Transverse colon (tissue), 4 donors: ENCODE measurements around the gene CHPF. TPM values are rescaled to one million over a fixed set of nuclear protein-coding genes. Genes with fewer than 3 reads are reported as not detected.

ENCODE experiments used
- DNase-seq: peaks from one replicate; pipeline ENCODE4 v3.0.0-alpha.2; 2019
- H3K27ac ChIP-seq, 4 donors: fragments of 200-600 bp; sonication (generic); 2 replicates each; pipeline ENCODE4 v1.5.1; 2016 to 2018; ENCODE audit warnings: inconsistent platforms in 4 of 4
- H3K27me3 ChIP-seq: fragments of 200-600 bp; sonication (generic); 2 replicates; pipeline ENCODE4 v1.5.1; 2017; ENCODE audit warnings: inconsistent platforms
- H3K36me3 ChIP-seq, 4 donors: fragments of 200-600 bp; sonication (generic); 2 replicates each; pipeline ENCODE4 v1.5.1; 2017 to 2019; ENCODE audit warnings: inconsistent platforms in 4 of 4
- H3K4me1 ChIP-seq, 4 donors: fragments of 200-600 bp; sonication (generic); 2 replicates each; pipeline ENCODE4 v1.5.1; 2017 to 2020; ENCODE audit warnings: inconsistent platforms in 4 of 4
- H3K4me3 ChIP-seq, 4 donors: fragments of 200-600 bp; sonication (generic); 1 replicate in 1 of 4; 2 replicates in 3 of 4; pipeline versions ENCODE4 v1.5.1 to v1.6.1; 2017 to 2019; ENCODE audit warnings: inconsistent platforms in 4 of 4
- H3K9me3 ChIP-seq, 2 donors: fragments of 200-600 bp; sonication (generic); 2 replicates each; pipeline ENCODE4 v1.5.1; 2017 to 2019; ENCODE audit warnings: inconsistent platforms in 2 of 2
- EP300 ChIP-seq: sonication (generic); formaldehyde crosslinking; IDR thresholded peaks from one replicate; pipeline ENCODE4 v1.6.1; 2017; ENCODE audit warnings: antibody characterized with exemption, low read depth
- POLR2A ChIP-seq: fragments of 450-650 bp; IDR thresholded peaks from one replicate; pipeline ENCODE4 v1.6.1; 2016; ENCODE audit warnings: antibody characterized with exemption, mild to moderate bottlenecking, moderate library complexity
- POLR2AphosphoS5 ChIP-seq, 3 donors: sonication (generic); formaldehyde crosslinking; IDR thresholded peaks; one replicate each; pipeline ENCODE4 v1.6.1; 2016; ENCODE audit warnings: antibody characterized with exemption in 3 of 3
- WGBS, 2 donors: methylation state at CpG; one replicate each; pipeline ENCODE4 v1.1.5; 2018; ENCODE audit warnings: low coverage in 1 of 2; 5-methylcytosine and 5-hydroxymethylcytosine counted together
- in situ Hi-C, 4 donors: fragments of 200-750 bp; cut with MboI; loops; one replicate each; pipeline versions ENCODE4 v1.15.0 to v1.15.1; 2017; ENCODE audit warnings: low sequenced_read_pairs in 3 of 4, low pct_ligation_motif_present in 1 of 4, low pct_unique_long_range_greater_than_20kb in 1 of 4
- intact Hi-C: fragments of 100-400 bp; cut with DNase I; formaldehyde crosslinking; loops from one replicate; pipeline ENCODE4 v1.15.1; 2023; ENCODE audit warnings: low total_unique reads
- total RNA-seq, 4 donors: library from RNA; depleted of rRNA; stranded (reverse); fragments of >200 nt; gene quantifications; one replicate each; pipeline ENCODE4 v1.1.0, GENCODE V29; 2016
- TF ChIP-seq, protein P1 (sequence below), 5 experiments: fragments of 200-600 bp in 3 of 5; fragments of 450-650 bp in 2 of 5; sonication (generic) in 3 of 5; IDR thresholded peaks; 1 replicate in 2 of 5; 2 replicates in 3 of 5; pipeline ENCODE4 v1.5.1; 2016 to 2017; ENCODE audit warnings: antibody characterized with exemption in 5 of 5, inconsistent platforms in 3 of 5, mild to moderate bottlenecking in 2 of 5, moderate library complexity in 1 of 5

CHPF gene
- total RNA-seq, 4 donors from 2014 or later = 21.1 to 58.2 (median 52.1) TPM

DNA sequence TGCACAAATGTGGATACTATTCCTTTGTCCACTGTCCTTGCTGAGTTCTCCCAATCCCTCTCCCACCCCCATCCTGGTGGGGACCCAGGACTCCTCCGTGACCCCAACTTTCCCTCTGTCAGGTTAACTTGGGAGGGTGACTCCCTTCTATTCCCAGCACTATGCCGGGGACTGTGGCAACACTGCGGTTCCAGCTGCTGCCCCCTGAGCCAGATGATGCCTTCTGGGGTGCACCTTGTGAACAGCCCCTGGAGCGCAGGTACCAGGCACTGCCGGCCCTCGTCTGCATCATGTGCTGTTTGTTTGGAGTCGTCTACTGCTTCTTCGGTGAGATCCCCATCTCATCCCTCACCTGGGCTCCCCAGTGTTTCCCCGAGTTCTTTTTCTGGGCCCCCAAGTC lies 958 bp upstream of the CHPF start:
- Histone ChIP-seq H3K36me3 (peaks cover 0 to 3% (median 0%) of the 10 kb centered on the region in 4 donors), H3K27me3 (no peaks in the 10 kb centered on the region), H3K4me1 (peaks cover 11 to 30% (median 22%) of the 10 kb centered on the region in 4 donors), H3K4me3 (peak overlapping the region in 1 of 4 donors; percentile 75), H3K9me3 (no peaks in the 10 kb centered on the region), H3K27ac (peak overlapping the region in 3 of 4 donors; percentile 92 to 94 (median 94))
- DNase-seq = no peak
- TF ChIP-seq EP300 (no peak), POLR2AphosphoS5 (IDR thresholded peaks at IDR 0.05) (no peak), POLR2A (no peak)
- TF ChIP-seq, protein P1, sequence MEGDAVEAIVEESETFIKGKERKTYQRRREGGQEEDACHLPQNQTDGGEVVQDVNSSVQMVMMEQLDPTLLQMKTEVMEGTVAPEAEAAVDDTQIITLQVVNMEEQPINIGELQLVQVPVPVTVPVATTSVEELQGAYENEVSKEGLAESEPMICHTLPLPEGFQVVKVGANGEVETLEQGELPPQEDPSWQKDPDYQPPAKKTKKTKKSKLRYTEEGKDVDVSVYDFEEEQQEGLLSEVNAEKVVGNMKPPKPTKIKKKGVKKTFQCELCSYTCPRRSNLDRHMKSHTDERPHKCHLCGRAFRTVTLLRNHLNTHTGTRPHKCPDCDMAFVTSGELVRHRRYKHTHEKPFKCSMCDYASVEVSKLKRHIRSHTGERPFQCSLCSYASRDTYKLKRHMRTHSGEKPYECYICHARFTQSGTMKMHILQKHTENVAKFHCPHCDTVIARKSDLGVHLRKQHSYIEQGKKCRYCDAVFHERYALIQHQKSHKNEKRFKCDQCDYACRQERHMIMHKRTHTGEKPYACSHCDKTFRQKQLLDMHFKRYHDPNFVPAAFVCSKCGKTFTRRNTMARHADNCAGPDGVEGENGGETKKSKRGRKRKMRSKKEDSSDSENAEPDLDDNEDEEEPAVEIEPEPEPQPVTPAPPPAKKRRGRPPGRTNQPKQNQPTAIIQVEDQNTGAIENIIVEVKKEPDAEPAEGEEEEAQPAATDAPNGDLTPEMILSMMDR (IDR thresholded peaks at IDR 0.05) = no peak
- WGBS, 2 donors = 54 to 100% methylated on average over 1 to 9 of the region's 9 CpGs
- intact Hi-C loops = no loop called here
- in situ Hi-C loops = no loop called here

DNA sequence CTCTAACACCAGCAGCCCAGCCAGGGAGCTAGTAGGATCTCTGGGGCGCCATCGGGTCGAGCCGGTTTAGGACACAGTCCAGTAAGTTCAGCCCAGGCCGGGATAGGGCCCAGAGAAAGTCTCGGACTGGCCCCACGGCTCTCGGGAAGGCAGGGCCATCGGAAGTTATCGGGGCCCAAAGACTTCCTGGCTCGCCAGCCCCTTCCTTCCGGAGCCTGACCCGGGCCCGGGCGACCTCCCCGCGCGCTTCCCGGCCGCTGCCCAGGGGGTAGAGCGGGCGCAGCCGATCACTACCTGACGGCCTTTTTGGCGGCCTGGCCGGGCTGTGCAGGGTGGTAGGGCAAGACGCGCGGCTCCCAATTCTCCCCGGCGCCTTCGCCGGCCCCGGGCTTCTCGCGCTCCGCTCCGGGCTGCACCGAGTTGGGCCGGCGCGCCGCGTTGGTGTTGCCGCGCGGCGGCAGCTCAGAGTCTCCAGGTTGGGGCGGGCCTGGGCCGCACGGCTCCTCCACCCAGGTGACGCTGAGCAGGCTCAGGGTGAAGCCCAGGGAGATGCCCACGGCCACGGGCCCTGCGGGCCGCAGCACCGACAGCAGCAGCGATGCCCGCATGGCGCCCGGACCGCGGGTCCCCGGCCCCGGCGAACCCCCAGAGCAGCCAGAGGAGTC lies 546 bp downstream of the CHPF start:
- in situ Hi-C loops = no loop called here
- DNase-seq = peak; percentile 41

DNA sequence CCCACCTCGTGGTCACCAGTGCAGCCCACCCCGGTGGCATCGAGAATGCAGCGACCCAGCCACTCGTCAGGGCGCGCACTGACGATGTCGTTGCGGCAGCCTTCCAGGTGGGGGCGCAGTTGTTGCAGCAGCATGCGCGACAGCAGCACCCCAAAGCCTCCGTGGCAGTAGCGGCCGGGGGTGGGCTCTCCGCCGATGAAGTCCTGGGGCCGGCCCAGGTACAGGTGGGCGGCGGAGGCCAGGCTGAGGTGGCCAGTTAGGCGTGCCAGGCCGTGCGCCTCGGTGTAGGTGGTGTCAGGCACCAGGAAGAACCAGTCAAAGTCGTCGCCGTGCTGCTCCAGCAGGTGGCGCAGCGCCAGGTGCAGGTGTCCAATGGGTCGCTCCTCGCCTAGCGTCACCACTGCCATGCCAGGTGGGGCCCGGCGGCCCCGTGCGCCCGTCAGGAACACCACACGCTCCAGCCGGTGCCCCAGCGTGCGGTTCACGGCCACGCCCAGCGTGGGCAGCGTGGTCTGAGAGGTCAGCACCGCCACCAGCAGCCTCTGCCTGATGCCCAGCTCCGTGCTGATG lies 1.9 kb downstream of the CHPF start:
- H3K27ac ChIP-seq = peak overlapping the region; percentile 8 to 94 (median 79)
- in situ Hi-C loops = no loop called here
- peak overlapping the region in 2 of 4 donors; percentile 75 to 82 for H3K4me3 ChIP-seq
- DNase-seq = peak; percentile 93
- H3K27me3 ChIP-seq = no peaks in the 10 kb centered on the region
- WGBS, 2 donors = 9% methylated on average over 44 of the region's 48 CpGs; no CpG with 5 or more reads in 1 of the 2 donors
- H3K4me1 ChIP-seq = peaks cover 11 to 30% (median 22%) of the 10 kb centered on the region in 4 donors
- intact Hi-C loops = no loop called here
- TF ChIP-seq, protein P1 (IDR thresholded peaks at IDR 0.05) = peak; percentile 92 to 100 (median 96)
- TF ChIP-seq EP300 (no peak), POLR2AphosphoS5 (IDR thresholded peaks at IDR 0.05) (peak; percentile 25 to 34 (median 30))
- H3K9me3 ChIP-seq = no peaks in the 10 kb centered on the region
- H3K36me3 ChIP-seq = peaks cover 0 to 4% (median 0%) of the 10 kb centered on the region in 4 donors

More for the DNA sequence above, 546 bp downstream of the CHPF start:
- H3K4me1 ChIP-seq = peaks cover 11 to 30% (median 22%) of the 10 kb centered on the region in 4 donors
- intact Hi-C loops = no loop called here
- H3K9me3 ChIP-seq = no peaks in the 10 kb centered on the region
- peak overlapping the region; percentile 92 to 97 (median 94) for H3K27ac ChIP-seq
- no peak for TF ChIP-seq EP300
- TF ChIP-seq POLR2A = no peak
- TF ChIP-seq, protein P1 (IDR thresholded peaks at IDR 0.05) = peak in 1 of 5 experiments; percentile 6
- no peak for TF ChIP-seq POLR2AphosphoS5 (IDR thresholded peaks at IDR 0.05)
- no peaks in the 10 kb centered on the region for H3K27me3 ChIP-seq
- H3K36me3 ChIP-seq = peaks cover 0 to 4% (median 0%) of the 10 kb centered on the region in 4 donors
- peak overlapping the region; percentile 46 to 82 (median 74) for H3K4me3 ChIP-seq
- WGBS, 2 donors = 1% methylated on average over 56 of the region's 66 CpGs; no CpG with 5 or more reads in 1 of the 2 donors

DNA sequence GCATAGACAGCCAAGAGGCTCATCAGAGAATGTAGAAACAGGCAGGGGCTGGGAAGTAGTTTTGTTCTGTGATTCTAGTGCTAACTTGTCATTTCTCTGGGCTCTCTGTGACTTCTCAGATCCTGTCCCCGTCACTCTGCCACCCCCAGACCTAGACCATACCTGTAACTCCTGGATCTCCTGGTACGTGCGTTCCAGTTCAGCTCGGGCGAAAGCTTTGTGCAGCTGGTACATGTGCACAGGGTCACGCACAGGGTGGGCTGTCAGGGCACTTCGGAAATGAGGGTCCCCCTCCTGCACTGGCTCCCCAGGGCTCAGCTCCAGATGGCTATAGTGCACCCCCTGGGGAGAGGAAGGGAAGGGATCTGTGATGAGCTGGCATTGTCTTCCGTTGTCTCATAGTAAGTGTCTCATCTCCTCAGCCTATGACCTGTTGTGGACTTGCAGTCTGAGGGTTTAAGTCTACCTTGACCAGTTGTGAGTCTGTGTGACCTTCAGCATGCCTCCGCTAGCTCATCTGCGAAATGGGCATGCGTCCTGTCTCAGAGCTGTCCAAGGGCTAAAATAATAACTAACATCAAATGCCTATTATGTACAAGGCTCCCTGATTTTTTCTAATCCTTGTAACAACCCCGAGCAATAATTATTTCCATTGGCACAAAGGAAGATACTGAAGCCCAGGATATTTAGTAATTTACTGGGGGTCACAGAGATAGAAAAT lies 2.7 kb downstream of the CHPF start:
- no peak for DNase-seq
- H3K9me3 ChIP-seq = no peaks in the 10 kb centered on the region
- in situ Hi-C loops = no loop called here
- no peak overlapping the region for H3K27ac ChIP-seq
- H3K4me3 ChIP-seq = no peak overlapping the region
- peaks cover 0 to 4% (median 0%) of the 10 kb centered on the region in 4 donors for H3K36me3 ChIP-seq
- intact Hi-C loops = no loop called here
- peaks cover 11 to 30% (median 22%) of the 10 kb centered on the region in 4 donors for H3K4me1 ChIP-seq
- no peaks in the 10 kb centered on the region for H3K27me3 ChIP-seq
- 89% methylated on average over 12 of the region's 12 CpGs; no CpG with 5 or more reads in 1 of the 2 donors for WGBS, 2 donors
- TF ChIP-seq POLR2A = no peak
- TF ChIP-seq, protein P1 (IDR thresholded peaks at IDR 0.05) = no peak
